GM23338 (cell line): ENCODE data around the gene B4GALT3. TPM values are rescaled to one million over a fixed set of nuclear protein-coding genes. Genes with fewer than 3 reads are reported as not detected.

Experiments used
- ATAC-seq: fragments of 200-7000 bp; cut with Tn5 transposase; 3 replicates; pipeline ENCODE4 v1.9.1; 2020
- DNase-seq: peaks from one replicate; pipeline ENCODE4 v3.0.0-alpha.2; 2015; ENCODE audit warnings: low spot score
- H2AFZ ChIP-seq: fragments of 200-600 bp; sonication (generic); 2 replicates; pipeline ENCODE4 v1.8.0; 2016; ENCODE audit warnings: antibody characterized with exemption, mild to moderate bottlenecking, moderate library complexity
- H3F3A ChIP-seq: fragments of 200-600 bp; sonication (generic); replicated peaks from 2 replicates; pipeline ENCODE4 v1.8.0; 2017; ENCODE audit warnings: antibody characterized with exemption, mixed run types, low read depth
- H3K27ac ChIP-seq: fragments of 200-600 bp; sonication (generic); 2 replicates; pipeline ENCODE4 v1.6.1; 2016; ENCODE audit warnings: low read depth
- H3K27me3 ChIP-seq: fragments of 200-600 bp; sonication (generic); 2 replicates; pipeline ENCODE4 v1.8.0; 2016; ENCODE audit warnings: mild to moderate bottlenecking, mixed run types, moderate library complexity; ENCODE audit not compliant: insufficient read depth
- H3K36me3 ChIP-seq: fragments of 200-600 bp; sonication (generic); 2 replicates; pipeline ENCODE4 v1.8.0; 2016; ENCODE audit warnings: mild to moderate bottlenecking; ENCODE audit not compliant: insufficient read depth
- H3K4me1 ChIP-seq: fragments of 200-600 bp; sonication (generic); 2 replicates; pipeline ENCODE4 v1.8.0; 2016; ENCODE audit warnings: mild to moderate bottlenecking, moderate library complexity; ENCODE audit not compliant: insufficient read depth
- H3K4me2 ChIP-seq: fragments of 200-600 bp; sonication (generic); 2 replicates; pipeline ENCODE4 v1.7.1; 2017; ENCODE audit warnings: mixed run types
- H3K4me3 ChIP-seq: fragments of 200-600 bp; sonication (generic); 2 replicates; pipeline ENCODE4 v1.6.1; 2016; ENCODE audit warnings: mixed run types
- H3K79me2 ChIP-seq: fragments of 200-600 bp; sonication (generic); replicated peaks from 2 replicates; pipeline ENCODE4 v1.8.0; 2017; ENCODE audit warnings: mild to moderate bottlenecking; ENCODE audit not compliant: insufficient read depth
- H3K9me2 ChIP-seq: fragments of 200-600 bp; sonication (generic); 2 replicates; pipeline ENCODE4 v1.8.0; 2017; ENCODE audit not compliant: insufficient read depth
- H4K20me1 ChIP-seq: fragments of 200-600 bp; sonication (generic); replicated peaks from 2 replicates; pipeline ENCODE4 v1.8.0; 2017; ENCODE audit warnings: mild to moderate bottlenecking; ENCODE audit not compliant: insufficient read depth
- H3K27ac Mint-ChIP-seq: 2 replicates; pipeline ENCODE4 v1.8.0; 2020; ENCODE audit warnings: inconsistent platforms, mild to moderate bottlenecking, moderate library complexity, mixed read lengths
- H3K27me3 Mint-ChIP-seq: 3 replicates; pipeline ENCODE4 v1.8.0; 2022; ENCODE audit warnings: low read depth, mild to moderate bottlenecking, moderate library complexity, mixed read lengths, inconsistent platforms; ENCODE audit not compliant: insufficient read depth, poor library complexity
- H3K36me3 Mint-ChIP-seq: 3 replicates; pipeline ENCODE4 v1.8.0; 2021; ENCODE audit warnings: low read depth, mild to moderate bottlenecking, inconsistent platforms, moderate library complexity, mixed read lengths
- H3K4me1 Mint-ChIP-seq: 3 replicates; pipeline ENCODE4 v1.8.0; 2020; ENCODE audit warnings: mild to moderate bottlenecking, inconsistent platforms, mixed read lengths
- H3K4me3 Mint-ChIP-seq: 3 replicates; pipeline ENCODE4 v1.8.0; 2021; ENCODE audit warnings: moderate library complexity, mild to moderate bottlenecking, inconsistent platforms, mixed read lengths
- H3K9me3 Mint-ChIP-seq: 3 replicates; pipeline ENCODE4 v1.8.0; 2020; ENCODE audit warnings: moderate library complexity, mild to moderate bottlenecking, inconsistent platforms, mixed read lengths
- CREB1 ChIP-seq: fragments of 250-450 bp; sonication (Bioruptor Pico); IDR thresholded peaks from 2 replicates; pipeline ENCODE4 v1.5.0; 2020; ENCODE audit warnings: low read depth, mild to moderate bottlenecking, moderate library complexity
- EZH2 ChIP-seq: fragments of 200-600 bp; sonication (generic); IDR thresholded peaks from one replicate; pipeline ENCODE4 v1.8.0; 2017; ENCODE audit warnings: antibody characterized with exemption, mild to moderate bottlenecking, low read depth; ENCODE audit not compliant: unreplicated experiment
- JUNB ChIP-seq: IDR thresholded peaks from one replicate; pipeline ENCODE4 v1.6.1; 2016; ENCODE audit warnings: antibody characterized with exemption; ENCODE audit not compliant: unreplicated experiment
- NANOG ChIP-seq: IDR thresholded peaks from 2 replicates; pipeline ENCODE4 v1.6.1; 2016; ENCODE audit warnings: antibody characterized with exemption, borderline replicate concordance
- POLR2AphosphoS5 ChIP-seq: IDR thresholded peaks from 2 replicates; pipeline ENCODE4 v1.6.1; 2016; ENCODE audit warnings: antibody characterized with exemption, low read depth
- REST ChIP-seq: IDR thresholded peaks from one replicate; pipeline ENCODE4 v1.6.1; 2018; ENCODE audit warnings: antibody characterized with exemption; ENCODE audit not compliant: unreplicated experiment
- STAT1 ChIP-seq: IDR thresholded peaks from one replicate; pipeline ENCODE4 v1.6.1; 2016; ENCODE audit warnings: antibody characterized with exemption; ENCODE audit not compliant: unreplicated experiment
- ZNF114 ChIP-seq: fragments of 250-450 bp; sonication (Bioruptor Pico); IDR thresholded peaks from 2 replicates; pipeline ENCODE4 v1.5.0; 2020; ENCODE audit warnings: mild to moderate bottlenecking, moderate library complexity
- ZNF331 ChIP-seq: fragments of 250-450 bp; sonication (Bioruptor Pico); IDR thresholded peaks from 2 replicates; pipeline ENCODE4 v1.5.0; 2020; ENCODE audit warnings: low read depth, mild to moderate bottlenecking, moderate library complexity
- polyA plus RNA-seq: library from polyadenylated mRNA; unstranded; fragments of >200 nt; fragmentation: Nextera tagmentation; extraction: Ambion mirVana; gene quantifications from 2 replicates; pipeline ENCODE4 v1.2.1, GENCODE V29; 2016
- total RNA-seq: library from RNA; depleted of rRNA; stranded (reverse); fragments of >200 nt; shearing (Covaris generic); gene quantifications from 2 replicates; pipeline ENCODE4 v1.2.3, GENCODE V29; 2014
- TF ChIP-seq, protein P1 (sequence below): fragments of 250-450 bp; sonication (Bioruptor Pico); IDR thresholded peaks from 2 replicates; pipeline ENCODE4 v1.5.0; 2020; ENCODE audit warnings: mild to moderate bottlenecking, moderate library complexity

The B4GALT3 gene
- total and polyA plus RNA-seq, 2 experiments from 2014 or later: 24.2 to 35.8 TPM

- Histone ChIP-seq H3K4me2 (no peak overlapping the region), H3K4me3 (no peak overlapping the region), H3K9me2 (no peaks in the 10 kb centered on the region), H4K20me1 (no peaks in the 10 kb centered on the region), H3K27me3 (no peaks in the 10 kb centered on the region), H3K27ac (no peak overlapping the region), H3K79me2 (no peaks in the 10 kb centered on the region), H3K4me1 (peaks cover 41% of the 10 kb centered on the region), H2AFZ (no peak overlapping the region), H3F3A (peaks cover 12% of the 10 kb centered on the region; the same call in 1 of the 2 replicates), H3K36me3 (no peaks in the 10 kb centered on the region)
- Mint-ChIP-seq H3K9me3 (no peaks in the 10 kb centered on the region; the same call in 2 of the 3 replicates), H3K27me3 (peaks cover 13% of the 10 kb centered on the region), H3K27ac (no peak overlapping the region), H3K36me3 (peaks cover 11% of the 10 kb centered on the region; the same call in 2 of the 3 replicates), H3K4me1 (peaks cover 47% of the 10 kb centered on the region), H3K4me3 (no peak overlapping the region)
- DNase-seq (no peak), ATAC-seq (no peak)
- TF ChIP-seq EZH2: no peak
- no peak for TF ChIP-seq NANOG
- TF ChIP-seq CREB1 (CRISPR knock-in tag): no peak
- TF ChIP-seq ZNF114 (CRISPR knock-in tag): no peak
- TF ChIP-seq STAT1: no peak
- TF ChIP-seq ZNF331 (CRISPR knock-in tag): no peak
- TF ChIP-seq REST: no peak
- TF ChIP-seq, protein P1, sequence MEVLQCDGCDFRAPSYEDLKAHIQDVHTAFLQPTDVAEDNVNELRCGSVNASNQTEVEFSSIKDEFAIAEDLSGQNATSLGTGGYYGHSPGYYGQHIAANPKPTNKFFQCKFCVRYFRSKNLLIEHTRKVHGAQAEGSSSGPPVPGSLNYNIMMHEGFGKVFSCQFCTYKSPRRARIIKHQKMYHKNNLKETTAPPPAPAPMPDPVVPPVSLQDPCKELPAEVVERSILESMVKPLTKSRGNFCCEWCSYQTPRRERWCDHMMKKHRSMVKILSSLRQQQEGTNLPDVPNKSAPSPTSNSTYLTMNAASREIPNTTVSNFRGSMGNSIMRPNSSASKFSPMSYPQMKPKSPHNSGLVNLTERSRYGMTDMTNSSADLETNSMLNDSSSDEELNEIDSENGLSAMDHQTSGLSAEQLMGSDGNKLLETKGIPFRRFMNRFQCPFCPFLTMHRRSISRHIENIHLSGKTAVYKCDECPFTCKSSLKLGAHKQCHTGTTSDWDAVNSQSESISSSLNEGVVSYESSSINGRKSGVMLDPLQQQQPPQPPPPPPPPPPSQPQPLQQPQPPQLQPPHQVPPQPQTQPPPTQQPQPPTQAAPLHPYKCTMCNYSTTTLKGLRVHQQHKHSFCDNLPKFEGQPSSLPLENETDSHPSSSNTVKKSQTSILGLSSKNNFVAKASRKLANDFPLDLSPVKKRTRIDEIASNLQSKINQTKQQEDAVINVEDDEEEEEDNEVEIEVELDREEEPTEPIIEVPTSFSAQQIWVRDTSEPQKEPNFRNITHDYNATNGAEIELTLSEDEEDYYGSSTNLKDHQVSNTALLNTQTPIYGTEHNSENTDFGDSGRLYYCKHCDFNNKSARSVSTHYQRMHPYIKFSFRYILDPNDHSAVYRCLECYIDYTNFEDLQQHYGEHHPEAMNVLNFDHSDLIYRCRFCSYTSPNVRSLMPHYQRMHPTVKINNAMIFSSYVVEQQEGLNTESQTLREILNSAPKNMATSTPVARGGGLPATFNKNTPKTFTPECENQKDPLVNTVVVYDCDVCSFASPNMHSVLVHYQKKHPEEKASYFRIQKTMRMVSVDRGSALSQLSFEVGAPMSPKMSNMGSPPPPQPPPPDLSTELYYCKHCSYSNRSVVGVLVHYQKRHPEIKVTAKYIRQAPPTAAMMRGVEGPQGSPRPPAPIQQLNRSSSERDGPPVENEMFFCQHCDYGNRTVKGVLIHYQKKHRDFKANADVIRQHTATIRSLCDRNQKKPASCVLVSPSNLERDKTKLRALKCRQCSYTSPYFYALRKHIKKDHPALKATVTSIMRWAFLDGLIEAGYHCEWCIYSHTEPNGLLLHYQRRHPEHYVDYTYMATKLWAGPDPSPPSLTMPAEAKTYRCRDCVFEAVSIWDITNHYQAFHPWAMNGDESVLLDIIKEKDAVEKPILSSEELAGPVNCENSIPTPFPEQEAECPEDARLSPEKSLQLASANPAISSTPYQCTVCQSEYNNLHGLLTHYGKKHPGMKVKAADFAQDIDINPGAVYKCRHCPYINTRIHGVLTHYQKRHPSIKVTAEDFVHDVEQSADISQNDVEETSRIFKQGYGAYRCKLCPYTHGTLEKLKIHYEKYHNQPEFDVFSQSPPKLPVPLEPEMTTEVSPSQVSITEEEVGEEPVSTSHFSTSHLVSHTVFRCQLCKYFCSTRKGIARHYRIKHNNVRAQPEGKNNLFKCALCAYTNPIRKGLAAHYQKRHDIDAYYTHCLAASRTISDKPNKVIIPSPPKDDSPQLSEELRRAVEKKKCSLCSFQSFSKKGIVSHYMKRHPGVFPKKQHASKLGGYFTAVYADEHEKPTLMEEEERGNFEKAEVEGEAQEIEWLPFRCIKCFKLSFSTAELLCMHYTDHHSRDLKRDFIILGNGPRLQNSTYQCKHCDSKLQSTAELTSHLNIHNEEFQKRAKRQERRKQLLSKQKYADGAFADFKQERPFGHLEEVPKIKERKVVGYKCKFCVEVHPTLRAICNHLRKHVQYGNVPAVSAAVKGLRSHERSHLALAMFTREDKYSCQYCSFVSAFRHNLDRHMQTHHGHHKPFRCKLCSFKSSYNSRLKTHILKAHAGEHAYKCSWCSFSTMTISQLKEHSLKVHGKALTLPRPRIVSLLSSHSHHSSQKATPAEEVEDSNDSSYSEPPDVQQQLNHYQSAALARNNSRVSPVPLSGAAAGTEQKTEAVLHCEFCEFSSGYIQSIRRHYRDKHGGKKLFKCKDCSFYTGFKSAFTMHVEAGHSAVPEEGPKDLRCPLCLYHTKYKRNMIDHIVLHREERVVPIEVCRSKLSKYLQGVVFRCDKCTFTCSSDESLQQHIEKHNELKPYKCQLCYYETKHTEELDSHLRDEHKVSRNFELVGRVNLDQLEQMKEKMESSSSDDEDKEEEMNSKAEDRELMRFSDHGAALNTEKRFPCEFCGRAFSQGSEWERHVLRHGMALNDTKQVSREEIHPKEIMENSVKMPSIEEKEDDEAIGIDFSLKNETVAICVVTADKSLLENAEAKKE: no peak
- no peak for TF ChIP-seq JUNB
- TF ChIP-seq POLR2AphosphoS5: no peak
These were observed 17.9 kb upstream of the B4GALT3 start for GRCh38 chr1:161195171-161195570.
